ENCODE data around the gene FRRS1L.

DNA sequence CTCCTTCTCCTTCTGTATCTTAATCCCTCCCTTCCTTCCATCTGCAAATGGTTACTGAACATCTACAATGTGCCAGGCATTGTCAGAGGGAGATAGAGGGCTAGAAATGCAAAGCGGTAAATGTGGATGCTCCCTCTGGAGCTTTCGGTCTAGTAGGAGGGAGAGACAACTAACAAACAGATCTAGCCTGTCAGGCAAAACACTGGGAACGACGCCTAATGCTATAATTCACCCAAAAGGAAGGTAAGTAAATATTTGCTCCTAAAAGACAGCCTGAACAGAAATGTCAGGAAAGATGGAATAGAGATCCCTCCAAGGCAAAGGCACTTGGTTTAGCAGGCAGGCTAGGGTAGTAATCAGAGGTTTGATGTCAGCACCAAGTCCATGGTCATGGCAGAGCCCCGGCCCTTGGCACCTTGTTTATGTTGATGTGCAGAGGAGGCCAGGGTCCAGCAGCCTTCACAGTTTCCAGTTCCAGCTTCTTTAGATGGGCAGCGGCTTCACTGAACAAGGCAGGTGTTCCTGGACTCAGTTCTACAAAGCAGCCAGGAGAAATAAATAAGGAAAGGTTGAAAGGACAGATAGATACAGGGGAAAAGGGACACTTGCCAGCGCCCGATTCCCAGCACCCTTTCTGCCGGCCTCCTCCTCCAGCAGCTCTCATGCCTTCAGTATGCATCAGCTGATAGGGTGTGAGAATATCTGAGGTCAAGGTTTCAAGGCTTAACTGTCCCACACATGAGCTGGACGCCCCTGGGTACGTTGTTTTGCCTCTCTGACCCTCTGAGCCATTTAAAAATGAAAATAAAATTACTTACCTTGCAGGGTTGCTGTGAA lies 46.5 kb upstream of the FRRS1L start:
- TF ChIP-seq CTCF (IDR thresholded peaks at IDR 0.05) (no peak), POLR2A (IDR thresholded peaks at IDR 0.05) (no peak), EP300 (IDR thresholded peaks at IDR 0.05) (no peak)
